Retinal pigment epithelial cell (primary cell): Measurements from ENCODE around the gene KRT71.

ENCODE experiments used
- DNase-seq: peaks from one replicate; pipeline ENCODE4 v3.0.0-alpha.2; 2010; ENCODE audit warnings: low read depth
- H3K4me3 ChIP-seq: 2 replicates; pipeline ENCODE4 v1.5.1; 2011; ENCODE audit warnings: mild to moderate bottlenecking, low read length, control low read depth, moderate library complexity
- CTCF ChIP-seq: conservative IDR thresholded peaks from 2 replicates; pipeline ENCODE4 v1.5.1; 2011; ENCODE audit warnings: low read depth, low read length, control low read depth, inconsistent platforms

Gene KRT71

GRCh38 chr12:52551216-52551865 lies 1.6 kb downstream of the KRT71 start:
- no peak for DNase-seq

GRCh38 chr12:52546126-52546525 lies 6.8 kb downstream of the KRT71 start:
- no peak for DNase-seq
- no peak overlapping the region for H3K4me3 ChIP-seq
- TF ChIP-seq CTCF = no peak

More at GRCh38 chr12:52551216-52551865, 1.6 kb downstream of the KRT71 start:
- TF ChIP-seq CTCF = no peak
- H3K4me3 ChIP-seq = no peak overlapping the region

GRCh38 chr12:52543985-52544883 lies 8.7 kb downstream of the KRT71 start:
- H3K4me3 ChIP-seq = no peak overlapping the region
- no peak for TF ChIP-seq CTCF
- no peak for DNase-seq

- H3K4me3 ChIP-seq = no peak overlapping the region
- DNase-seq = no peak
- no peak for TF ChIP-seq CTCF
Measured at GRCh38 chr12:52542785-52543318, 10.1 kb downstream of the KRT71 start.

- TF ChIP-seq CTCF = no peak
- DNase-seq = no peak
- H3K4me3 ChIP-seq = no peak overlapping the region
Measured at GRCh38 chr12:52542157-52542556, 10.8 kb downstream of the KRT71 start.

- H3K4me3 ChIP-seq = no peak overlapping the region
- TF ChIP-seq CTCF = no peak
- DNase-seq = no peak
Measured at GRCh38 chr12:52541709-52542108, 11.2 kb downstream of the KRT71 start.

GRCh38 chr12:52540531-52540930 lies 12.4 kb downstream of the KRT71 start:
- no peak overlapping the region for H3K4me3 ChIP-seq
- no peak for TF ChIP-seq CTCF
- DNase-seq = no peak
